ENCODE results near the gene NRSN1. TPM values are rescaled to one million over a fixed set of nuclear protein-coding genes. Genes with fewer than 3 reads are reported as not detected.

Gene NRSN1
- total and polyA plus RNA-seq, 2 of the 13 experiments (the other 11 are each of a cell fraction or from before 2014, with no cell fraction given) = not detected

- peak; percentile 60; the same call in 1 of the 2 replicates for TF ChIP-seq ZBTB7B (CRISPR knock-in tag; IDR thresholded peaks at IDR 0.05)
- TF ChIP-seq ZNF782 (CRISPR knock-in tag; IDR thresholded peaks at IDR 0.05; ENCODE audit: borderline replicate concordance) = peak; percentile 75; the same call in 1 of the 2 replicates
- TF ChIP-seq KDM1A (CRISPR knock-in tag; IDR thresholded peaks at IDR 0.05) = no peak
- no peak for TF ChIP-seq ZBTB4 (CRISPR knock-in tag; IDR thresholded peaks at IDR 0.05; ENCODE audit: borderline replicate concordance)
- TF ChIP-seq ZNF713 (CRISPR knock-in tag; IDR thresholded peaks at IDR 0.05) = no peak
- TF ChIP-seq BCLAF1 (IDR thresholded peaks at IDR 0.05) = no peak
- TF ChIP-seq ZNF34 (CRISPR knock-in tag; IDR thresholded peaks at IDR 0.05; ENCODE audit: borderline replicate concordance) = no peak
- TF ChIP-seq EHMT2 (IDR thresholded peaks at IDR 0.05; ENCODE audit: borderline replicate concordance, low read depth, low read length) = peak; percentile 99
- TF ChIP-seq CHCHD3 (CRISPR knock-in tag; IDR thresholded peaks at IDR 0.05) = no peak; the same call in 1 of the 2 replicates
- peak; percentile 56 for TF ChIP-seq NFYC (CRISPR knock-in tag; IDR thresholded peaks at IDR 0.05)
- no peak for TF ChIP-seq ZXDC (CRISPR knock-in tag; IDR thresholded peaks at IDR 0.05)
- TF ChIP-seq CEBPZ (IDR thresholded peaks at IDR 0.05; ENCODE audit: low read length) = no peak
- no peak for TF ChIP-seq JARID2 (CRISPR knock-in tag; IDR thresholded peaks at IDR 0.05; ENCODE audit: insufficient replicate concordance)
These were observed 674 bp downstream of the NRSN1 start (continued) for GRCh38 chr6:24126586-24127192.
